ENCODE results near the gene LRRC8C. TPM values are rescaled to one million over a fixed set of nuclear protein-coding genes. Genes with fewer than 3 reads are reported as not detected.

Gene LRRC8C
- total RNA-seq, 1 experiment from 2014 or later: 8.4 TPM

DNA sequence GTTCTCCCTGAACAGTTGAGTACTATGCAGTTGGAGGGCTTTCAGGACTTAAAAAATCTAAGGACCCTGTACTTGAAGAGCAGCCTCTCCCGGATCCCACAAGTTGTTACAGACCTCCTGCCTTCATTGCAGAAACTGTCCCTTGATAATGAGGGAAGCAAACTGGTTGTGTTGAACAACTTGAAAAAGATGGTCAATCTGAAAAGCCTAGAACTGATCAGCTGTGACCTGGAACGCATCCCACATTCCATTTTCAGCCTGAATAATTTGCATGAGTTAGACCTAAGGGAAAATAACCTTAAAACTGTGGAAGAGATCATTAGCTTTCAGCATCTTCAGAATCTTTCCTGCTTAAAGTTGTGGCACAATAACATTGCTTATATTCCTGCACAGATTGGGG is 48.7 kb upstream of the LRRC8C start:
- H3K36me3 ChIP-seq (ENCODE audit: control insufficient read depth in 1 of 2, insufficient read depth in 2 of 2, low read length in 2 of 2): peaks cover 9 to 19% of the 10 kb centered on the region in 2 experiments; a peak in 2 of 4 replicates
- POLR2A ChIA-PET: no interaction called here
- no peaks in the 10 kb centered on the region; the same call in 1 of the 2 replicates for H3K79me2 ChIP-seq (ENCODE audit: insufficient read depth, low read length)
- no TSS peak for BruUV-seq (replicated peaks)
- no peak overlapping the region for H3K27ac ChIP-seq (ENCODE audit: low read depth, low read length)
- H3K9me3 ChIP-seq (ENCODE audit: control insufficient read depth in 1 of 2, insufficient read depth in 1 of 2, low read depth in 1 of 2, low read length in 2 of 2): no peaks in the 10 kb centered on the region
- CTCF ChIA-PET: no interaction called here
- H3K4me3 ChIP-seq (replicated peaks in 1 of 2; ENCODE audit: low read depth in 1 of 2, low read length in 2 of 2): no peak overlapping the region
- DNase-seq (ENCODE audit: low read depth, low spot score) (no peak), ATAC-seq (no peak)
- H3K9ac ChIP-seq (ENCODE audit: low read length): no peak overlapping the region
- no peak overlapping the region for H2AFZ ChIP-seq (ENCODE audit: low read depth, low read length, poor library complexity, severe bottlenecking)
- no peaks in the 10 kb centered on the region for H4K20me1 ChIP-seq (ENCODE audit: insufficient read depth)
- no peaks in the 10 kb centered on the region for H3K27me3 ChIP-seq (ENCODE audit: insufficient read depth, low read length)
- RAD21 ChIA-PET (ENCODE audit: low non-redundant PET in 1 of 2, low total read pairs in 2 of 2, uncharacterized antibody in 2 of 2, unreplicated experiment in 2 of 2): no interaction called here
- no peak for TF ChIP-seq RAD21 (IDR thresholded peaks at IDR 0.05; ENCODE audit: low read depth)
- no peak for TF ChIP-seq POLR2A (IDR thresholded peaks at IDR 0.05; ENCODE audit: borderline replicate concordance, extremely low read depth, insufficient read depth, insufficient read length)
- TF ChIP-seq ZNF274 (IDR thresholded peaks at IDR 0.05; ENCODE audit: low read depth, low read length): no peak
- no peak for TF ChIP-seq CEBPB (IDR thresholded peaks at IDR 0.05; ENCODE audit: low read depth)
- no peak for TF ChIP-seq ELF1 (IDR thresholded peaks at IDR 0.05; ENCODE audit: borderline replicate concordance, low read depth)
- TF ChIP-seq SP1 (IDR thresholded peaks at IDR 0.05; ENCODE audit: low read depth): no peak
- TF ChIP-seq, protein P1, sequence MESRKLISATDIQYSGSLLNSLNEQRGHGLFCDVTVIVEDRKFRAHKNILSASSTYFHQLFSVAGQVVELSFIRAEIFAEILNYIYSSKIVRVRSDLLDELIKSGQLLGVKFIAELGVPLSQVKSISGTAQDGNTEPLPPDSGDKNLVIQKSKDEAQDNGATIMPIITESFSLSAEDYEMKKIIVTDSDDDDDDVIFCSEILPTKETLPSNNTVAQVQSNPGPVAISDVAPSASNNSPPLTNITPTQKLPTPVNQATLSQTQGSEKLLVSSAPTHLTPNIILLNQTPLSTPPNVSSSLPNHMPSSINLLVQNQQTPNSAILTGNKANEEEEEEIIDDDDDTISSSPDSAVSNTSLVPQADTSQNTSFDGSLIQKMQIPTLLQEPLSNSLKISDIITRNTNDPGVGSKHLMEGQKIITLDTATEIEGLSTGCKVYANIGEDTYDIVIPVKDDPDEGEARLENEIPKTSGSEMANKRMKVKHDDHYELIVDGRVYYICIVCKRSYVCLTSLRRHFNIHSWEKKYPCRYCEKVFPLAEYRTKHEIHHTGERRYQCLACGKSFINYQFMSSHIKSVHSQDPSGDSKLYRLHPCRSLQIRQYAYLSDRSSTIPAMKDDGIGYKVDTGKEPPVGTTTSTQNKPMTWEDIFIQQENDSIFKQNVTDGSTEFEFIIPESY (IDR thresholded peaks at IDR 0.05; ENCODE audit: extremely low read depth, insufficient replicate concordance, low read length): no peak
- TF ChIP-seq EZH2phosphoT487 (IDR thresholded peaks at IDR 0.05; ENCODE audit: borderline replicate concordance): no peak
- TF ChIP-seq TCF7L2 (IDR thresholded peaks at IDR 0.05; ENCODE audit: borderline replicate concordance, extremely low read depth, insufficient read depth, insufficient read length): no peak
- no peak for TF ChIP-seq POLR2AphosphoS5 (IDR thresholded peaks at IDR 0.05; ENCODE audit: low read depth, low read length)
- TF ChIP-seq CBX3 (IDR thresholded peaks at IDR 0.05; ENCODE audit: low read depth): no peak
- no peak for TF ChIP-seq SIN3A (IDR thresholded peaks at IDR 0.05; ENCODE audit: low read depth)
- TF ChIP-seq ZFX (IDR thresholded peaks at IDR 0.05): no peak
- TF ChIP-seq, protein P2, sequence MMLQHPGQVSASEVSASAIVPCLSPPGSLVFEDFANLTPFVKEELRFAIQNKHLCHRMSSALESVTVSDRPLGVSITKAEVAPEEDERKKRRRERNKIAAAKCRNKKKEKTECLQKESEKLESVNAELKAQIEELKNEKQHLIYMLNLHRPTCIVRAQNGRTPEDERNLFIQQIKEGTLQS (IDR thresholded peaks at IDR 0.05): no peak
- TF ChIP-seq SRF (IDR thresholded peaks at IDR 0.05; ENCODE audit: low read depth): no peak
- TF ChIP-seq EZH2 (IDR thresholded peaks at IDR 0.05): no peak
- TF ChIP-seq, protein P3, sequence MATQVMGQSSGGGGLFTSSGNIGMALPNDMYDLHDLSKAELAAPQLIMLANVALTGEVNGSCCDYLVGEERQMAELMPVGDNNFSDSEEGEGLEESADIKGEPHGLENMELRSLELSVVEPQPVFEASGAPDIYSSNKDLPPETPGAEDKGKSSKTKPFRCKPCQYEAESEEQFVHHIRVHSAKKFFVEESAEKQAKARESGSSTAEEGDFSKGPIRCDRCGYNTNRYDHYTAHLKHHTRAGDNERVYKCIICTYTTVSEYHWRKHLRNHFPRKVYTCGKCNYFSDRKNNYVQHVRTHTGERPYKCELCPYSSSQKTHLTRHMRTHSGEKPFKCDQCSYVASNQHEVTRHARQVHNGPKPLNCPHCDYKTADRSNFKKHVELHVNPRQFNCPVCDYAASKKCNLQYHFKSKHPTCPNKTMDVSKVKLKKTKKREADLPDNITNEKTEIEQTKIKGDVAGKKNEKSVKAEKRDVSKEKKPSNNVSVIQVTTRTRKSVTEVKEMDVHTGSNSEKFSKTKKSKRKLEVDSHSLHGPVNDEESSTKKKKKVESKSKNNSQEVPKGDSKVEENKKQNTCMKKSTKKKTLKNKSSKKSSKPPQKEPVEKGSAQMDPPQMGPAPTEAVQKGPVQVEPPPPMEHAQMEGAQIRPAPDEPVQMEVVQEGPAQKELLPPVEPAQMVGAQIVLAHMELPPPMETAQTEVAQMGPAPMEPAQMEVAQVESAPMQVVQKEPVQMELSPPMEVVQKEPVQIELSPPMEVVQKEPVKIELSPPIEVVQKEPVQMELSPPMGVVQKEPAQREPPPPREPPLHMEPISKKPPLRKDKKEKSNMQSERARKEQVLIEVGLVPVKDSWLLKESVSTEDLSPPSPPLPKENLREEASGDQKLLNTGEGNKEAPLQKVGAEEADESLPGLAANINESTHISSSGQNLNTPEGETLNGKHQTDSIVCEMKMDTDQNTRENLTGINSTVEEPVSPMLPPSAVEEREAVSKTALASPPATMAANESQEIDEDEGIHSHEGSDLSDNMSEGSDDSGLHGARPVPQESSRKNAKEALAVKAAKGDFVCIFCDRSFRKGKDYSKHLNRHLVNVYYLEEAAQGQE (IDR thresholded peaks at IDR 0.05; ENCODE audit: low read depth): no peak
- TF ChIP-seq YY1 (IDR thresholded peaks at IDR 0.05; ENCODE audit: extremely low read depth, insufficient replicate concordance, low read depth, low read length): no peak
- TF ChIP-seq EGR1 (IDR thresholded peaks at IDR 0.05; ENCODE audit: low read depth): no peak
- no peaks in the 10 kb centered on the region for H3K9me2 ChIP-seq (ENCODE audit: insufficient read depth)
- no peak overlapping the region for H3K4me2 ChIP-seq (ENCODE audit: low read length)
- 0 out of 4 replicates have a peak, but pooled peaks cover 0 to 3% of the 10 kb centered on the region in 2 experiments for H3K4me1 ChIP-seq (ENCODE audit: control insufficient read depth in 1 of 2, insufficient read depth in 2 of 2, low read length in 2 of 2)
- intact Hi-C loops (cut with micrococcal nuclease): no loop called here

Data from HCT116 (cell line).